Measurements from ENCODE around the gene KCNQ1OT1. TPM values are rescaled to one million over a fixed set of nuclear protein-coding genes. Genes with fewer than 3 reads are reported as not detected.

KCNQ1OT1 gene
- total and polyA plus RNA-seq, 9 of the 15 experiments (the other 6 are each of a cell fraction or from before 2014, with no cell fraction given): 0.04 to 2.3 (median 0.74) TPM

DNA sequence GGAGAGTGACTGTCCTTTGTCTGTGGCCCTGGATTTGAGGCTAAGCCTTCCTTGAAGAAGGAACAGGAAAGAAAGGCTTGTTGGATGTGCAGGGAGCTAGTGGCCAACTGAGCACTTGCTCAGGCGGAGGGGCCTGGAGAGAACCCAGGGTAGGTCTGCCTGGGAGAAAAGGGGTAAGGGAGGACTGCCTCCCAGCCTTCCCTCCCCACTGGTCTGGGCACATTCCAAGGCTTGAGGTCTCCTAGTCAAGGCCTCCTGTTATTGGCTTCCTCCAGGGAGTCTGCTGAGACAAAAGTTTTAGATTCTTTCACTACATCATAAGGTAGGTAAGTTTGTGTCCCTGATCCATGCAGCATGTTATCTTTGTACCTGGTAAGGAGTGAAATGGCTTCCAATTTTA, 15.2 kb downstream of the KCNQ1OT1 start:
- DNase-seq (ENCODE audit: extremely low read depth in 1 of 4, low spot score in 3 of 4): no peak
- no peak for ATAC-seq
- H2AFZ ChIP-seq (ENCODE audit: low read depth, low read length): no peak overlapping the region
- intact Hi-C loops (cut with micrococcal nuclease) (no loop called here), in situ Hi-C loops (cut with MboI) (no loop called here)
- no peaks in the 10 kb centered on the region for H3K9me3 ChIP-seq (replicated peaks; ENCODE audit: control insufficient read depth, insufficient read depth, low read depth, low read length)
- peaks cover 62% of the 10 kb centered on the region; the same call in 2 of the 3 replicates for H3K36me3 ChIP-seq (ENCODE audit: control insufficient read depth, insufficient read depth, low read length)
- BruUV-seq (replicated peaks): no TSS peak
- peaks cover 77% of the 10 kb centered on the region for H3K79me2 ChIP-seq (ENCODE audit: control insufficient read depth, insufficient read depth, low read length)
- no peak overlapping the region for H3K4me3 ChIP-seq
- H3K4me2 ChIP-seq (ENCODE audit: insufficient read depth, low read length): no peak overlapping the region
- H3K4me1 ChIP-seq (replicated peaks in 1 of 2; ENCODE audit: control insufficient read depth in 2 of 2, insufficient read depth in 2 of 2, low read length in 2 of 2): peaks cover 10 to 13% of the 10 kb centered on the region in 2 experiments; a peak in 4 of 5 replicates
- H3K27me3 ChIP-seq (ENCODE audit: control insufficient read depth in 2 of 2, insufficient read depth in 2 of 2, low read length in 2 of 2): no peaks in the 10 kb centered on the region
- H4K20me1 ChIP-seq (replicated peaks; ENCODE audit: control insufficient read depth, insufficient read depth, low read length): peaks cover 56% of the 10 kb centered on the region
- POLR2A ChIA-PET: interaction anchor here (0.8 kb wide), 2 partner anchors 15 to 66 kb away, joined by 4 read pairs; partner anchors contain the start of gene KCNQ1OT1
- WGBS (ENCODE audit: insufficient coverage, low coverage, missing lambda C conversion rate): no CpG with 5 or more reads among the region's 1 CpG
- H3K27ac ChIP-seq (ENCODE audit: extremely low read depth, low read depth, low read length): no peak overlapping the region
- peaks cover 2% of the 10 kb centered on the region for H3K9me1 ChIP-seq (ENCODE audit: control insufficient read depth, insufficient read depth, low read length)
- H3K9ac ChIP-seq (ENCODE audit: insufficient read depth in 1 of 2, low read depth in 2 of 2, low read length in 2 of 2): peak overlapping the region in 1 of 2 experiments; percentile 24; a peak in 1 of 4 replicates
- CTCF ChIA-PET (ENCODE audit: low intra/inter-chr PET ratio): no interaction called here
- no peak for FAIRE-seq
- TF ChIP-seq, protein P1, sequence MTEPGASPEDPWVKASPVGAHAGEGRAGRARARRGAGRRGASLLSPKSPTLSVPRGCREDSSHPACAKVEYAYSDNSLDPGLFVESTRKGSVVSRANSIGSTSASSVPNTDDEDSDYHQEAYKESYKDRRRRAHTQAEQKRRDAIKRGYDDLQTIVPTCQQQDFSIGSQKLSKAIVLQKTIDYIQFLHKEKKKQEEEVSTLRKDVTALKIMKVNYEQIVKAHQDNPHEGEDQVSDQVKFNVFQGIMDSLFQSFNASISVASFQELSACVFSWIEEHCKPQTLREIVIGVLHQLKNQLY (CRISPR knock-in tag; conservative IDR thresholded peaks at IDR 0.05): no peak
- TF ChIP-seq ZNF512 (tag; IDR thresholded peaks at IDR 0.05) (no peak), SOX6 (IDR thresholded peaks at IDR 0.05) (no peak), U2AF1 (optimal IDR thresholded peaks at IDR 0.05; ENCODE audit: low read depth, low read length) (no peak), CXXC5 (CRISPR knock-in tag; IDR thresholded peaks at IDR 0.05) (no peak), MTF1 (CRISPR knock-in tag; IDR thresholded peaks at IDR 0.05; ENCODE audit: borderline replicate concordance) (no peak), ELF1 (tag; IDR thresholded peaks at IDR 0.05) (no peak), HOMEZ (CRISPR knock-in tag; IDR thresholded peaks at IDR 0.05) (no peak), SPI1 (IDR thresholded peaks at IDR 0.05; ENCODE audit: borderline replicate concordance, low read depth, low read length) (no peak), ARID1B (IDR thresholded peaks at IDR 0.05) (no peak), NEUROD1 (IDR thresholded peaks at IDR 0.05; ENCODE audit: borderline replicate concordance, low read depth, low read length, partially characterized antibody) (no peak), PTTG1 (tag; IDR thresholded peaks at IDR 0.05; ENCODE audit: low read depth) (no peak), GATAD2B (IDR thresholded peaks at IDR 0.05; ENCODE audit: borderline replicate concordance) (no peak)
- TF ChIP-seq, protein P2, sequence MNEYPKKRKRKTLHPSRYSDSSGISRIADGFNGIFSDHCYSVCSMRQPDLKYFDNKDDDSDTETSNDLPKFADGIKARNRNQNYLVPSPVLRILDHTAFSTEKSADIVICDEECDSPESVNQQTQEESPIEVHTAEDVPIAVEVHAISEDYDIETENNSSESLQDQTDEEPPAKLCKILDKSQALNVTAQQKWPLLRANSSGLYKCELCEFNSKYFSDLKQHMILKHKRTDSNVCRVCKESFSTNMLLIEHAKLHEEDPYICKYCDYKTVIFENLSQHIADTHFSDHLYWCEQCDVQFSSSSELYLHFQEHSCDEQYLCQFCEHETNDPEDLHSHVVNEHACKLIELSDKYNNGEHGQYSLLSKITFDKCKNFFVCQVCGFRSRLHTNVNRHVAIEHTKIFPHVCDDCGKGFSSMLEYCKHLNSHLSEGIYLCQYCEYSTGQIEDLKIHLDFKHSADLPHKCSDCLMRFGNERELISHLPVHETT (CRISPR knock-in tag; conservative IDR thresholded peaks at IDR 0.05 in 1 of 2, IDR thresholded peaks at IDR 0.05 in 1 of 2): no peak
- TF ChIP-seq, protein P3, sequence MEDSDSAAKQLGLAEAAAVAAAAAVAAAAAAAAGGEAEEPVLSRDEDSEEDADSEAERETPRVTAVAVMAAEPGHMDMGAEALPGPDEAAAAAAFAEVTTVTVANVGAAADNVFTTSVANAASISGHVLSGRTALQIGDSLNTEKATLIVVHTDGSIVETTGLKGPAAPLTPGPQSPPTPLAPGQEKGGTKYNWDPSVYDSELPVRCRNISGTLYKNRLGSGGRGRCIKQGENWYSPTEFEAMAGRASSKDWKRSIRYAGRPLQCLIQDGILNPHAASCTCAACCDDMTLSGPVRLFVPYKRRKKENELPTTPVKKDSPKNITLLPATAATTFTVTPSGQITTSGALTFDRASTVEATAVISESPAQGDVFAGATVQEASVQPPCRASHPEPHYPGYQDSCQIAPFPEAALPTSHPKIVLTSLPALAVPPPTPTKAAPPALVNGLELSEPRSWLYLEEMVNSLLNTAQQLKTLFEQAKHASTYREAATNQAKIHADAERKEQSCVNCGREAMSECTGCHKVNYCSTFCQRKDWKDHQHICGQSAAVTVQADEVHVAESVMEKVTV (CRISPR knock-in tag; IDR thresholded peaks at IDR 0.05): no peak
